Measurements from ENCODE around the gene SRRM2.

GRCh38 chr16:2786061-2786825 lies 33.8 kb downstream of the SRRM2 start:
- TF ChIP-seq CTCF (conservative IDR thresholded peaks at IDR 0.05) (no peak), EZH2 (IDR thresholded peaks at IDR 0.05; ENCODE audit: low read depth) (no peak)

All from PC-9 (cell line).